Chondrocyte (in vitro differentiated cells): Measurements from ENCODE around the gene FOXA3. TPM values are rescaled to one million over a fixed set of nuclear protein-coding genes. Genes with fewer than 3 reads are reported as not detected.

Source experiments
- DNase-seq: peaks from one replicate; pipeline ENCODE4 v3.0.0; 2021; ENCODE audit warnings: mixed read lengths, low spot score
- H3K27ac Mint-ChIP-seq: one replicate; pipeline ENCODE4 v1.8.0; 2021; ENCODE audit warnings: mild to moderate bottlenecking, moderate library complexity, mixed read lengths; ENCODE audit not compliant: unreplicated experiment
- H3K27me3 Mint-ChIP-seq: 2 replicates; pipeline ENCODE4 v1.8.0; 2021; ENCODE audit warnings: low read depth, mixed read lengths
- H3K36me3 Mint-ChIP-seq: 2 replicates; pipeline ENCODE4 v1.8.0; 2021; ENCODE audit warnings: low read depth, mixed read lengths
- H3K4me1 Mint-ChIP-seq: 2 replicates; pipeline ENCODE4 v1.8.0; 2021; ENCODE audit warnings: low read depth, mild to moderate bottlenecking, mixed read lengths
- H3K4me3 Mint-ChIP-seq: one replicate; pipeline ENCODE4 v1.8.0; 2021; ENCODE audit warnings: mild to moderate bottlenecking, moderate library complexity, mixed read lengths; ENCODE audit not compliant: unreplicated experiment
- H3K9me3 Mint-ChIP-seq: 2 replicates; pipeline ENCODE4 v1.8.0; 2021; ENCODE audit warnings: low read depth, mixed read lengths
- CTCF ChIP-seq: fragments of 200-600 bp; sonication (generic); IDR thresholded peaks from 2 replicates; pipeline ENCODE4 v1.5.0; 2021; ENCODE audit warnings: antibody characterized with exemption, mild to moderate bottlenecking, moderate library complexity
- total RNA-seq: library from RNA; stranded (reverse); gene quantifications from 3 replicates; pipeline ENCODE4 v1.2.1, GENCODE V29; 2021

FOXA3 gene
- total RNA-seq, 1 donor from 2014 or later = not detected

- no peaks in the 10 kb centered on the region for H3K4me1 Mint-ChIP-seq
- no peaks in the 10 kb centered on the region for H3K9me3 Mint-ChIP-seq
- peaks cover 24% of the 10 kb centered on the region for H3K27me3 Mint-ChIP-seq
Measured at GRCh38 chr19:45920458-45920857, 56.3 kb downstream of the FOXA3 start.

GRCh38 chr19:45922281-45922680 is 58.2 kb downstream of the FOXA3 start:
- Mint-ChIP-seq H3K4me1 (no peaks in the 10 kb centered on the region), H3K27me3 (peaks cover 21% of the 10 kb centered on the region), H3K36me3 (no peaks in the 10 kb centered on the region), H3K27ac (no peak overlapping the region), H3K9me3 (no peaks in the 10 kb centered on the region), H3K4me3 (no peak overlapping the region)
- TF ChIP-seq CTCF = peak; percentile 28
- no peak for DNase-seq

More at GRCh38 chr19:45920458-45920857, 56.3 kb downstream of the FOXA3 start:
- Mint-ChIP-seq H3K36me3 (no peaks in the 10 kb centered on the region), H3K27ac (no peak overlapping the region), H3K4me3 (no peak overlapping the region)
- no peak for DNase-seq
- no peak for TF ChIP-seq CTCF

Other genes with a start within 250 kb of the FOXA3 start
- 20.5 to 28.3 TPM (median 22.4 TPM) in 3 replicates for gene EML2, start 224.9 kb upstream of the FOXA3 start, total RNA-seq
- 0.41 to 2.4 TPM (median 1.3 TPM) in 3 replicates for gene GIPR, start 196.1 kb upstream of the FOXA3 start, total RNA-seq
- 310 to 361 TPM (median 314 TPM) in 3 replicates for gene SNRPD2, start 172.4 kb upstream of the FOXA3 start, total RNA-seq
- 11.9 to 13.7 TPM (median 13.4 TPM) in 3 replicates for gene QPCTL, start 171.7 kb upstream of the FOXA3 start, total RNA-seq
- 12.7 to 14.8 TPM (median 14.3 TPM) in 3 replicates for gene FBXO46, start 133.4 kb upstream of the FOXA3 start, total RNA-seq
- not detected in 3 replicates for gene MEIOSIN, start 130.9 kb upstream of the FOXA3 start, total RNA-seq
- gene SIX5, start 95.1 kb upstream of the FOXA3 start, total RNA-seq = 29.3 to 33.8 TPM (median 33.0 TPM) in 3 replicates
- 95.0 to 176 TPM (median 162 TPM) in 3 replicates for gene DMPK, start 81.8 kb upstream of the FOXA3 start, total RNA-seq
- 77.6 to 83.0 TPM (median 79.4 TPM) in 3 replicates for gene DMWD, start 71.5 kb upstream of the FOXA3 start, total RNA-seq
- 0.15 TPM in 1 of 3 replicates, not detected in the others for gene RSPH6A, start 49.0 kb upstream of the FOXA3 start, total RNA-seq
- 56.5 to 63.3 TPM (median 58.0 TPM) in 3 replicates for gene SYMPK, start 1.2 kb upstream of the FOXA3 start, total RNA-seq
- 24.9 to 30.5 TPM (median 28.6 TPM) in 3 replicates for gene IRF2BP1, start 21.8 kb downstream of the FOXA3 start, total RNA-seq
- gene MYPOP, start 38.3 kb downstream of the FOXA3 start, total RNA-seq = 11.9 to 13.1 TPM (median 12.5 TPM) in 3 replicates
- gene NANOS2, start 50.5 kb downstream of the FOXA3 start, total RNA-seq = not detected in 3 replicates
- 0.10 to 0.22 TPM (median 0.18 TPM) in 3 replicates for gene NOVA2, start 109.5 kb downstream of the FOXA3 start, total RNA-seq
- gene CCDC61, start 131.1 kb downstream of the FOXA3 start, total RNA-seq = 7.2 to 8.4 TPM (median 7.8 TPM) in 3 replicates
- gene PGLYRP1, start 158.7 kb downstream of the FOXA3 start, total RNA-seq = not detected in 3 replicates
- 0.15 TPM in 1 of 3 replicates, not detected in the others for gene IGFL4, start 176.7 kb downstream of the FOXA3 start, total RNA-seq